HG03025 (cell line): ENCODE results near the gene SLC38A7.
"Not testable (repeated sequence)": the region's sequence is repeated elsewhere in the genome, so short reads cannot be mapped to it uniquely, and the experiment has no call there.

ENCODE experiments used
- ATAC-seq: cut with Tn5 transposase; IDR thresholded peaks from one replicate; pipeline ENCODE4 v1.9.1; 2021; ENCODE audit warnings: mild to moderate bottlenecking, moderate library complexity; ENCODE audit not compliant: unreplicated experiment, low FRiP score

The SLC38A7 gene

GRCh38 chr16:58678716-58679115 lies 5.9 kb downstream of the SLC38A7 start:
- no peak for ATAC-seq

- no peak for ATAC-seq
Measured at GRCh38 chr16:58678269-58678668, 6.3 kb downstream of the SLC38A7 start.

GRCh38 chr16:58670946-58671583 lies 13.5 kb downstream of the SLC38A7 start:
- ATAC-seq, result no peak

- ATAC-seq, result no peak
Measured at GRCh38 chr16:58670177-58670576, 14.4 kb downstream of the SLC38A7 start.

GRCh38 chr16:58665200-58665599 lies 19.4 kb downstream of the SLC38A7 start:
- no peak for ATAC-seq

- ATAC-seq, result no peak
Measured at GRCh38 chr16:58661199-58661830, 23.3 kb downstream of the SLC38A7 start.

- ATAC-seq, result not testable (repeated sequence)
Measured at GRCh38 chr16:58659911-58660310, 24.7 kb downstream of the SLC38A7 start.

GRCh38 chr16:58658796-58659211 lies 25.8 kb downstream of the SLC38A7 start:
- ATAC-seq, result no peak

GRCh38 chr16:58656899-58657298 lies 27.7 kb downstream of the SLC38A7 start:
- ATAC-seq, result no peak

- ATAC-seq, result no peak
Measured at GRCh38 chr16:58655215-58655596, 29.4 kb downstream of the SLC38A7 start.

- no peak for ATAC-seq
Measured at GRCh38 chr16:58654560-58655214, 29.9 kb downstream of the SLC38A7 start.

GRCh38 chr16:58652741-58653140 lies 31.8 kb downstream of the SLC38A7 start:
- no peak for ATAC-seq

GRCh38 chr16:58651965-58652348 lies 32.6 kb downstream of the SLC38A7 start:
- no peak for ATAC-seq

GRCh38 chr16:58649707-58650106 lies 34.9 kb downstream of the SLC38A7 start:
- no peak for ATAC-seq

GRCh38 chr16:58647107-58647506 lies 37.5 kb downstream of the SLC38A7 start:
- ATAC-seq, result no peak

- no peak for ATAC-seq
Measured at GRCh38 chr16:58644765-58645487, 39.6 kb downstream of the SLC38A7 start.

- ATAC-seq, result no peak
Measured at GRCh38 chr16:58644108-58644507, 40.5 kb downstream of the SLC38A7 start.

- ATAC-seq, result no peak
Measured at GRCh38 chr16:58640949-58641348, 43.6 kb downstream of the SLC38A7 start.

- no peak for ATAC-seq
Measured at GRCh38 chr16:58639836-58640235, 44.7 kb downstream of the SLC38A7 start.

GRCh38 chr16:58639230-58639629 lies 45.3 kb downstream of the SLC38A7 start:
- ATAC-seq, result no peak
